Measurements from ENCODE around the gene TCF12.

The TCF12 gene

DNA sequence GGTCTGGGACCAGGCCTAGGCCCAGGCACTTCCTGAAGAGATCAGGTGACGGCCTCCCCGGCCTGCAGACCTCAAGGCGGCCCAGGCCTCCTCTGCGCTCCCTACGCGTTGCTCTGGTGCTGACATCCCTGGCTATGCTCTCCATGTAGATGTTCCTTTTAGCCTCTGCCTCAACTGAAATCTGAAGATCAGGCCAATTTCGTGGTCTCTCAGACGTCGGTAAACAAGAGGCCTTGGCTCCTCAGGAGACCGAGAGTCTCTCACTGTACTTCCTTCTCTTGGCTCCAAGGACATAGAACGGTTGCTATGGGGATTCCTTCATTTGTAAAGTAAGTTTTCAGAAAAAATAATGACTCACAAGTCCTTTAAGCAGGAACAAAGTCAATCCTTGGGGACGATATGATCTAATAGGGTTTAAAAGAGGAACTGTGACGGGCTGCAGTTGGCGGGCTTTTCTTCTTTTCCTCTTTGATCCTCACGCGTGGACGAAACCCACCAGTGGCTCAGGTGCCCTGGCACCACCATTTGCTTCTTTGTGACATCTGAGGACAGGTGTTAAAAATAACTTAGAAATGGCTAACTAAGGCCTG, 402.3 kb downstream of the TCF12 start:
- DNase-seq (ENCODE audit: low read depth), result no peak
- no peak overlapping the region for H3K4me3 ChIP-seq (ENCODE audit: low read length)
- TF ChIP-seq CTCF (IDR thresholded peaks at IDR 0.05; ENCODE audit: insufficient read depth, low read depth, low read length, missing control alignments), result no peak

GRCh38 chr15:57321485-57321884, 403.0 kb downstream of the TCF12 start:
- H3K4me3 ChIP-seq (ENCODE audit: low read length), result no peak overlapping the region
- TF ChIP-seq CTCF (IDR thresholded peaks at IDR 0.05; ENCODE audit: insufficient read depth, low read depth, low read length, missing control alignments), result no peak
- no peak for DNase-seq (ENCODE audit: low read depth)

GRCh38 chr15:57321973-57322601, 403.6 kb downstream of the TCF12 start:
- no peak for TF ChIP-seq CTCF (IDR thresholded peaks at IDR 0.05; ENCODE audit: insufficient read depth, low read depth, low read length, missing control alignments)
- no peak overlapping the region for H3K4me3 ChIP-seq (ENCODE audit: low read length)
- DNase-seq (ENCODE audit: low read depth), result no peak

DNA sequence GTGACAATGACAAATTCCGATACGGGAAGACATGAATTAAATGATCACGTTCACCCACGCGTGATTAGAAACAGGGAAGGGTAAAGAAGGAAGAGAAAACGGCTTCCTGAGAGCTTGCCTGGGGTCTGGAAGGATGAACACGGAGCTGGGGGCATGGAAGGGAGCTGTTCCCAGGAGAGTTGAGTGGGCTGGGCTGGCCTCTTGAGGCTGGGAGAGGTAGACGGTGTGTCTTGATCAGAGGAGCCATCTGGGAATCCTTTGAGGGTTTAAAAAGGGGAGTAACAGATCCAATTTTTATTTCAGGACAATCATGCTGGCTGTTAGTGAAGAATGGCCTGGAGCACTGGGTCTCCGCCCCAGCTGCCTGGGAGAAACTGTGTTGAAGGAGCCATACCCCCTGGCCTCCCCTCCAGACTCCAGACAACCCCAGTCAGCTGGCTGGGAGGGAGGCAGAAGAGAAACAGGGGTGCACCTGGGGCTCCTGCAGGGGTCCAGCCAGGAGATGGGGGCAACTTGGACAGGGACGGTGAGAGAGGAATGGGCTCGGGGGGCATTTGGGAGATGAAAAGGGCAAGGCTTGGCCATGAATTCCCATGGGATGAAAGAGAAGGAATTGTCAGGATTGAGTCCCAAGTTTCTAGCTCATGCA, 404.3 kb downstream of the TCF12 start:
- TF ChIP-seq CTCF (IDR thresholded peaks at IDR 0.05; ENCODE audit: insufficient read depth, low read depth, low read length, missing control alignments), result no peak
- no peak overlapping the region for H3K4me3 ChIP-seq (ENCODE audit: low read length)
- no peak for DNase-seq (ENCODE audit: low read depth)

DNA sequence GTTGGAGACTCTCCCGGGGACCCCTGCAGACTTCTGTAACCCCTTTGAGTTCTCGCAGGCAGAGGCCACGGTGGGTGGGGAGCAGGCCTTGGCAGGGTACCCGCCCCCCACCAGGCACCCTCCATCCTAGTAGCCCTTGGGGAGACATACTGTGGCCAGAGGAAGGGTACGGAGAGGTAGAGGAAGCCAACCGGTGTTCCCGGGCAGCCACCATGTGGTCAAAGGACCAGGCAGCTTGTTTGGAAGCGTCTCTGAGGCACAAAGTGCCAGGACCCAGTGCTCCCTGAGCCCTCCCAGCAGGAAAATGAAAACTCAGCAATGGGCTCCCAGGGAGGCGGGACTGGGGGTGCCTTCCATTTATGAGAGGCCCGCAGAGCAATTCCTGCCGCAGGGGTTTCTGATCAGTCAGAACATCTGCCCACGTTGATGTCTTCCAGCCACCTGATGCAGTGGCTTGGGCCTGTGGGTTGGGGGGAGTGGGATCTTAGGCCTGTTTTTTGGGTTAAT, 404.9 kb downstream of the TCF12 start:
- H3K4me3 ChIP-seq (ENCODE audit: low read length), result no peak overlapping the region
- no peak for DNase-seq (ENCODE audit: low read depth)
- no peak for TF ChIP-seq CTCF (IDR thresholded peaks at IDR 0.05; ENCODE audit: insufficient read depth, low read depth, low read length, missing control alignments)

DNA sequence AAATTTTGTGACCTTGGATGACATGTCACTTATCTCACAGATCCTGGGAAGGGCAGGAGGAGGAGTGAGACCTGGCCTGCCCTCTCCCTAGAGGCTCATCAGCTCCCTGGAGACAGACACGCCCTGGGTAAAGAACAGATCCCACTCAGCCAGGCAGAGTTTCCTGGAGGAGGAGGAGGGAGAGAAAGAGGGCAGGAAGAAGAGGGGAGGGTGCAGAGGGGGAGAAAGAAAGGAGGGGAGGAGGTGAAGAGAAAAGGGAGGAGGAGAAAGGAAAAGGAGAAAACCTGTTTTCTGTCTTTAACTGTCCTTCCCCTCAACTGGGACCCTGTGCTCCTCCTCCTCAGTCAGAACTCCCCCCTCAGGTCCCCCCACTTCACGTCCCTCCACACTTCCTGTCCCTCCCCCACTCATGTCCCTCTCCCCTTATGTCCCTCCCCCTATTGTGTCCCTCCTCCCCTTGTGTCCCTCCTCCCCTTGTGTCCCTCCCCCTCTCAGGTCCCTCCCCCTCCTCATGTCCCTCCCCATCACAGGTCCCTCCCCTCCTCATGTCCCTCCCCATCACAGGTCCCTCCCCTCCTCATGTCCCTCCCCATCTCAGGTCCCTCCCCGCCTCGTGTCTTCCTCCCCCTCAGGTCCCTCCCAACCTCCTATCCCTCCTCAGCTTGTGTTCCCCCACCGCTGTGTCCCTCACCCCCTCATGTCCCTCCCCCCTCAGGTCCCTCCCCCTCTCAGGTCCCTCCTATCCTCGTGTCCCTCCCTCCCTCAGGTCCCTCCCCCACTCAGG, 405.6 kb downstream of the TCF12 start:
- TF ChIP-seq CTCF (IDR thresholded peaks at IDR 0.05; ENCODE audit: insufficient read depth, low read depth, low read length, missing control alignments), result no peak
- peak; percentile 89 for DNase-seq (ENCODE audit: low read depth)
- no peak overlapping the region for H3K4me3 ChIP-seq (ENCODE audit: low read length)

All from epithelial cell of esophagus (primary cell).